Uterus (tissue), 2 donors: ENCODE measurements around the gene HIVEP3.

Experiments
- POLR2A ChIP-seq, 2 donors: fragments of 450-650 bp; IDR thresholded peaks; one replicate each; pipeline ENCODE4 v1.6.1; 2016; ENCODE audit warnings: antibody characterized with exemption in 2 of 2, mild to moderate bottlenecking in 1 of 2, moderate library complexity in 1 of 2
- TF ChIP-seq, protein P1 (sequence below), 4 experiments: fragments of 200-600 bp in 2 of 4; fragments of 450-650 bp in 2 of 4; sonication (generic) in 2 of 4; IDR thresholded peaks; one replicate each; pipeline ENCODE4 v1.5.1; 2016 to 2019; ENCODE audit warnings: antibody characterized with exemption in 4 of 4, mild to moderate bottlenecking in 2 of 4, moderate library complexity in 1 of 4

DNA sequence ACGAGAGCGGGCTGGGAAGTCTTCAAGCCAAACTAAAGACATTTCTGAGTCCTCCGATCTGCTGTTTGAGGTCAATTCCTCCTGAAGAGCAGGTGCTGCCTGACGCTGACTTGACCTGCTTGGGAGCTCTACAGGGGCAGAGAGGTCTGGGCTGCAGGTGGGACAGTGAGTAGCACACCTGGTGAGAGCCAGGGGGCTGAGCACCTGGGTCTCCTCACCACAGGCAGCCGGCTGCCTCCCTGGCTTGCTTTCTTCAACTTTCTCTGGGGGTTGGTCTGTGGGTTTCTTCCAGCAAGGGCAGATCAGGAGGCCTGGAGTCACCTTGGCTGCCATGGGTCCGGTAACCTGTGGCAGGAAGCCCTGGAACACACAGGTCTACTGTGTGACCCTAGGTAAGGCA is 326.8 kb downstream of the HIVEP3 start:
- TF ChIP-seq, protein P1, sequence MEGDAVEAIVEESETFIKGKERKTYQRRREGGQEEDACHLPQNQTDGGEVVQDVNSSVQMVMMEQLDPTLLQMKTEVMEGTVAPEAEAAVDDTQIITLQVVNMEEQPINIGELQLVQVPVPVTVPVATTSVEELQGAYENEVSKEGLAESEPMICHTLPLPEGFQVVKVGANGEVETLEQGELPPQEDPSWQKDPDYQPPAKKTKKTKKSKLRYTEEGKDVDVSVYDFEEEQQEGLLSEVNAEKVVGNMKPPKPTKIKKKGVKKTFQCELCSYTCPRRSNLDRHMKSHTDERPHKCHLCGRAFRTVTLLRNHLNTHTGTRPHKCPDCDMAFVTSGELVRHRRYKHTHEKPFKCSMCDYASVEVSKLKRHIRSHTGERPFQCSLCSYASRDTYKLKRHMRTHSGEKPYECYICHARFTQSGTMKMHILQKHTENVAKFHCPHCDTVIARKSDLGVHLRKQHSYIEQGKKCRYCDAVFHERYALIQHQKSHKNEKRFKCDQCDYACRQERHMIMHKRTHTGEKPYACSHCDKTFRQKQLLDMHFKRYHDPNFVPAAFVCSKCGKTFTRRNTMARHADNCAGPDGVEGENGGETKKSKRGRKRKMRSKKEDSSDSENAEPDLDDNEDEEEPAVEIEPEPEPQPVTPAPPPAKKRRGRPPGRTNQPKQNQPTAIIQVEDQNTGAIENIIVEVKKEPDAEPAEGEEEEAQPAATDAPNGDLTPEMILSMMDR (IDR thresholded peaks at IDR 0.05), result no peak
- TF ChIP-seq POLR2A (IDR thresholded peaks at IDR 0.05), result no peak
